D721Med (cell line): Measurements from ENCODE around the gene PROX1.
A peak's percentile ranks its signal among the peaks of the same experiment; 100 is the strongest.

Experiments used
- DNase-seq: peaks from one replicate; pipeline ENCODE4 v3.0.0; 2011; ENCODE audit warnings: low spot score; ENCODE audit not compliant: insufficient read length
- FAIRE-seq: peaks from 2 replicates; lab custom pipeline; 2011; peaks lifted over from hg19 to GRCh38; lab: Jason Lieb, UNC
- CTCF ChIP-seq: IDR thresholded peaks from 2 replicates; pipeline ENCODE4 v1.5.1; 2012; ENCODE audit warnings: mild to moderate bottlenecking, control low read depth; ENCODE audit not compliant: insufficient read depth; ENCODE audit errors: missing control alignments

PROX1 gene

GRCh38 chr1:214028649-214029406 is 41.1 kb downstream of the PROX1 start:
- TF ChIP-seq CTCF: no peak
- FAIRE-seq: peak; percentile 87

GRCh38 chr1:214029796-214030195 is 42.0 kb downstream of the PROX1 start:
- no peak for TF ChIP-seq CTCF
- no peak for FAIRE-seq

More at GRCh38 chr1:214028649-214029406, 41.1 kb downstream of the PROX1 start:
- no peak for DNase-seq

GRCh38 chr1:214031267-214031650 is 43.5 kb downstream of the PROX1 start:
- TF ChIP-seq CTCF: no peak
- DNase-seq (no peak), FAIRE-seq (no peak)

More at GRCh38 chr1:214029796-214030195, 42.0 kb downstream of the PROX1 start:
- no peak for DNase-seq

- no peak for DNase-seq
- TF ChIP-seq CTCF: no peak
- FAIRE-seq: peak; percentile 16
Observed at GRCh38 chr1:214037468-214037867, 49.7 kb downstream of the PROX1 start.

GRCh38 chr1:214039394-214040018 is 51.7 kb downstream of the PROX1 start:
- no peak for FAIRE-seq
- no peak for TF ChIP-seq CTCF
- DNase-seq: no peak

GRCh38 chr1:214043167-214043566 is 55.4 kb downstream of the PROX1 start:
- no peak for FAIRE-seq
- TF ChIP-seq CTCF: no peak
- no peak for DNase-seq
